ENCODE data around the gene NCOA3. TPM values are rescaled to one million over a fixed set of nuclear protein-coding genes. Genes with fewer than 3 reads are reported as not detected.
A peak's percentile ranks its signal among the peaks of the same experiment; 100 is the strongest.

NCOA3 gene
- total and polyA plus RNA-seq, 10 of the 15 experiments (the other 5 are each of a cell fraction or from before 2014, with no cell fraction given): 16.9 to 96.2 (median 73.6) TPM

DNA sequence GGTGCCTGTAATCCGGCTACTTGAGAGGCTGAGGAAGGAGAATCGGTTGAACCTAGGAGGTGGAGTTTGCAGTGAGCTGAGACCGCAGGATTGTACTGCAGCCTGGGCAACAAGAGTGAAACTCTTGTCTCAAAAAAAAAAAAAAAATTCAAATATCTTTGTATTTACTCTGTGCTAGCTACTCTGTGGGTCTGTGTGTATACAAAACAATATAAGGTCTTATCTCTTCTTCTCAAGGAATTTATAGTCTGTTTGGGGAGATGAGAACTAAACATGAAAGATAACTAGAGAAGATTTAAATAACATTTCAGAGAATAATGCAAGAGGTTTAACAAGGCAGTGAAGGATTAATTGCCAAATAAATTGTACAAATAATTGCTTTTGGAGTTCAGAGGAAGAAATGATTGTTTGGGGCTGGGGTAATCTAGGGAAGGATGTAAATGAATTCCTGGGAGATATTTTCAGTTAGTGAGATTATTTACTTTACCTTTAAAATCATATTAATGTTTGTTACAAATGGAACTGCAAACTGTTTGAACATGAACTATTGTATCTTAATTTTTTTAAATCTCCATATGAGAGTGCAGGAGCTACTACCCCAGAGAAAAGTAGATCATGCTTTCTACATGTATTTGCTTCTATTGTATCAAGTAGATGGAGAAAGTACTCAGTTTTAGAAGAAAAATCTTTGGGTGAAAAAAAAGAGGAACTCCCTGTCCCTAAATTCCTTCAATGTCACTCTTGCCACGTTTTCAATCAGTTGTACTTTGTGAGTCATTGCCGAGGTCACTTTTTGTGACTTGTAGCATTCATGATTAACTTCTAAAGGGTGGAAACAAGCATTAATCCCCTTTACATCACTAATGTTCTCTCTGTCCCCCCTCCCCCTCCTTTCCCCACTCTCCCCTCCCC lies 39.0 kb downstream of the NCOA3 start:
- RAD21 ChIA-PET (ENCODE audit: unreplicated experiment): interaction anchor here (1.2 to 1.4 kb wide), 2 partner anchors 32 to 37 kb away, joined by 3 to 4 read pairs; no protein-coding TSS in a partner anchor
- Histone ChIP-seq H3K79me2 (ENCODE audit: control insufficient read depth, insufficient read depth, low read length) (peaks cover 96% of the 10 kb centered on the region), H3K9ac (ENCODE audit: control insufficient read depth, insufficient read depth, low read length) (no peak overlapping the region), H3K4me3 (no peak overlapping the region), H3K27ac (ENCODE audit: control insufficient read depth, insufficient read depth) (no peak overlapping the region), H2AFZ (ENCODE audit: control insufficient read depth, low read depth, low read length) (no peak overlapping the region), H3K4me1 (ENCODE audit: control insufficient read depth, insufficient read depth, low read length) (peaks cover 35% of the 10 kb centered on the region), H3K4me2 (ENCODE audit: control insufficient read depth, insufficient read depth) (no peak overlapping the region), H3K27me3 (replicated peaks in 1 of 2; ENCODE audit: control insufficient read depth in 2 of 2, insufficient read depth in 2 of 2, low read length in 1 of 2) (no peaks in the 10 kb centered on the region), H3K9me3 (replicated peaks; ENCODE audit: control insufficient read depth, insufficient read depth, low read length) (no peaks in the 10 kb centered on the region; the same call in 2 of the 3 replicates), H3K36me3 (ENCODE audit: control insufficient read depth in 2 of 2, insufficient read depth in 2 of 2, low read length in 1 of 2) (peaks cover 4 to 5% of the 10 kb centered on the region in 2 experiments), H4K20me1 (ENCODE audit: control insufficient read depth, insufficient read depth) (no peaks in the 10 kb centered on the region)
- CTCF ChIA-PET: interaction anchor here (1.1 to 1.5 kb wide), 4 partner anchors 16 to 268 kb away, joined by 3 read pairs; no protein-coding TSS in a partner anchor
- WGBS (ENCODE audit: insufficient coverage, insufficient replicate concordance, low lambda C conversion rate, missing lambda C conversion rate): 59% methylated on average over 5 of the region's 5 CpGs
- SMC1A ChIA-PET (ENCODE audit: uncharacterized antibody, unreplicated experiment): interaction anchor here (1.0 to 4.0 kb wide), 9 partner anchors 12 to 157 kb away, joined by 3 to 18 read pairs (median 7); no protein-coding TSS in a partner anchor
- in situ Hi-C loops (cut with MboI) (no loop called here), intact Hi-C loops (cut with micrococcal nuclease; ENCODE audit: unreplicated experiment) (no loop called here)
- BruUV-seq (replicated peaks): no TSS peak
- peak; percentile 22; the same call in 2 of the 3 replicates for ATAC-seq
- DNase-seq (ENCODE audit: low read depth, low spot score): peak; percentile 21
- POLR2A ChIA-PET: interaction anchor here (0.7 to 1.4 kb wide), 2 partner anchors 13 to 57 kb away, joined by 3 read pairs; no protein-coding TSS in a partner anchor
- FAIRE-seq: peak; percentile 27
- TF ChIP-seq PRDM15 (CRISPR knock-in tag; IDR thresholded peaks at IDR 0.05) (no peak), NR2C2 (IDR thresholded peaks at IDR 0.05; ENCODE audit: borderline replicate concordance, control insufficient read depth, insufficient read length, low read depth) (no peak), NBN (IDR thresholded peaks at IDR 0.05) (no peak), ZNF687 (IDR thresholded peaks at IDR 0.05) (no peak), ESRRA (IDR thresholded peaks at IDR 0.05; ENCODE audit: low read length) (no peak), ZNF207 (IDR thresholded peaks at IDR 0.05; ENCODE audit: borderline replicate concordance) (no peak), ZNF384 (IDR thresholded peaks at IDR 0.05; ENCODE audit: borderline replicate concordance, low read depth, low read length) (no peak), MLLT1 (IDR thresholded peaks at IDR 0.05) (no peak)
- TF ChIP-seq, protein P1, sequence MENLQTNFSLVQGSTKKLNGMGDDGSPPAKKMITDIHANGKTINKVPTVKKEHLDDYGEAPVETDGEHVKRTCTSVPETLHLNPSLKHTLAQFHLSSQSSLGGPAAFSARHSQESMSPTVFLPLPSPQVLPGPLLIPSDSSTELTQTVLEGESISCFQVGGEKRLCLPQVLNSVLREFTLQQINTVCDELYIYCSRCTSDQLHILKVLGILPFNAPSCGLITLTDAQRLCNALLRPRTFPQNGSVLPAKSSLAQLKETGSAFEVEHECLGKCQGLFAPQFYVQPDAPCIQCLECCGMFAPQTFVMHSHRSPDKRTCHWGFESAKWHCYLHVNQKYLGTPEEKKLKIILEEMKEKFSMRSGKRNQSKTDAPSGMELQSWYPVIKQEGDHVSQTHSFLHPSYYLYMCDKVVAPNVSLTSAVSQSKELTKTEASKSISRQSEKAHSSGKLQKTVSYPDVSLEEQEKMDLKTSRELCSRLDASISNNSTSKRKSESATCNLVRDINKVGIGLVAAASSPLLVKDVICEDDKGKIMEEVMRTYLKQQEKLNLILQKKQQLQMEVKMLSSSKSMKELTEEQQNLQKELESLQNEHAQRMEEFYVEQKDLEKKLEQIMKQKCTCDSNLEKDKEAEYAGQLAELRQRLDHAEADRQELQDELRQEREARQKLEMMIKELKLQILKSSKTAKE (IDR thresholded peaks at IDR 0.05; ENCODE audit: low read depth, poor library complexity, severe bottlenecking): no peak

Data from GM12878 (cell line).